NB4 (cell line): Measurements from ENCODE around the gene RNU6-9.

Source experiments
- MAX ChIP-seq: IDR thresholded peaks from 2 replicates; pipeline ENCODE4 v1.6.1; 2011; ENCODE audit warnings: low read depth, low read length
- MYC ChIP-seq: IDR thresholded peaks from 2 replicates; pipeline ENCODE4 v1.6.1; 2011; ENCODE audit warnings: low read depth, low read length
- POLR2A ChIP-seq: IDR thresholded peaks from 2 replicates; pipeline ENCODE4 v1.6.1; 2011; ENCODE audit warnings: mild to moderate bottlenecking; ENCODE audit not compliant: insufficient read length; ENCODE audit errors: extremely low read depth
- TF ChIP-seq, protein P1 (sequence below): IDR thresholded peaks from one replicate; pipeline ENCODE4 v1.5.1; 2012; ENCODE audit warnings: low read depth, low read length

DNA sequence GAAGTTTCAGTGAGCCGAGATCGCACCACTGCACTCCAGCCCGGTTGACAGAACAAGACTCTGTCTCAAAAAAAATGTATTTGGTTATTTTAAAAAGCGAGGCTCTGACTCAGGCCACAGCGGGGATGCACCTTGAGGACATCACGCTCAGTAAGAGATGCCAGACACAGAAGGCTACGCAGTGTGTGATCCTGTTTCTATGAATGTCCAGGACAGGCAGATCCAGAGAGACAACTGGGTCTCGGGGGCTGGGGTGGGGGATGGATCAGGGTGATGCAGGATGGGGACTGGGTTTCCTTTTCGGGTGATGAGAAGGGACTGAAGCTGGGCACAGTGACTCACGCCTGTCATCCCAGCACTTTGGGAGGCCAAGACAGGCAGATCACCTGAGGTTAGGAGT lies 5.7 kb upstream of the RNU6-9 start:
- TF ChIP-seq, protein P1, sequence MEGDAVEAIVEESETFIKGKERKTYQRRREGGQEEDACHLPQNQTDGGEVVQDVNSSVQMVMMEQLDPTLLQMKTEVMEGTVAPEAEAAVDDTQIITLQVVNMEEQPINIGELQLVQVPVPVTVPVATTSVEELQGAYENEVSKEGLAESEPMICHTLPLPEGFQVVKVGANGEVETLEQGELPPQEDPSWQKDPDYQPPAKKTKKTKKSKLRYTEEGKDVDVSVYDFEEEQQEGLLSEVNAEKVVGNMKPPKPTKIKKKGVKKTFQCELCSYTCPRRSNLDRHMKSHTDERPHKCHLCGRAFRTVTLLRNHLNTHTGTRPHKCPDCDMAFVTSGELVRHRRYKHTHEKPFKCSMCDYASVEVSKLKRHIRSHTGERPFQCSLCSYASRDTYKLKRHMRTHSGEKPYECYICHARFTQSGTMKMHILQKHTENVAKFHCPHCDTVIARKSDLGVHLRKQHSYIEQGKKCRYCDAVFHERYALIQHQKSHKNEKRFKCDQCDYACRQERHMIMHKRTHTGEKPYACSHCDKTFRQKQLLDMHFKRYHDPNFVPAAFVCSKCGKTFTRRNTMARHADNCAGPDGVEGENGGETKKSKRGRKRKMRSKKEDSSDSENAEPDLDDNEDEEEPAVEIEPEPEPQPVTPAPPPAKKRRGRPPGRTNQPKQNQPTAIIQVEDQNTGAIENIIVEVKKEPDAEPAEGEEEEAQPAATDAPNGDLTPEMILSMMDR, result no peak
- no peak for TF ChIP-seq MAX
- no peak for TF ChIP-seq POLR2A
- TF ChIP-seq MYC, result no peak
